IMR-90 (cell line): ENCODE measurements around the gene OR10G2. TPM values are rescaled to one million over a fixed set of nuclear protein-coding genes. Genes with fewer than 3 reads are reported as not detected.

Experiments used
- ATAC-seq: fragments of 200-7000 bp; cut with Tn5 transposase; 2 replicates; pipeline ENCODE4 v1.9.1; 2020; ENCODE audit warnings: low read depth, mild to moderate bottlenecking, moderate library complexity
- BruUV-seq: library from RNA; stranded (reverse); fragments of 400-500 nt; replicated peaks from 2 replicates; lab custom pipeline; 2021; lab: Mats Ljungman, UMichigan
- CTCF ChIA-PET: fragments of 300-600 bp; formaldehyde crosslinking; extraction: SDS; loops from one replicate; lab custom pipeline; 2021; ENCODE audit warnings: antibody characterized with exemption; lab: Yijun Ruan, JAX
- POLR2A ChIA-PET: fragments of 300-600 bp; sonication (Branson Sonifier 250); formaldehyde crosslinking; loops from one replicate; lab custom pipeline; 2022; ENCODE audit warnings: antibody characterized with exemption; ENCODE audit not compliant: unreplicated experiment; lab: Charles Lee
- DNase-seq: peaks from one replicate; pipeline ENCODE4 v3.0.0; 2013
- H2AFZ ChIP-seq: replicated peaks from 2 replicates; pipeline ENCODE3; 2013; ENCODE audit warnings: low read length, mild to moderate bottlenecking; ENCODE audit not compliant: poor library complexity
- H2AK5ac ChIP-seq: 2 replicates; pipeline ENCODE4 v1.6.1; 2013; ENCODE audit warnings: low read depth, low read length, inconsistent platforms
- H2AK9ac ChIP-seq: replicated peaks from 2 replicates; pipeline ENCODE3; 2013; ENCODE audit warnings: mild to moderate bottlenecking, low read depth, low read length, moderate library complexity; ENCODE audit not compliant: poor library complexity
- H2BK120ac ChIP-seq: 2 replicates; pipeline ENCODE4 v1.6.1; 2013; ENCODE audit warnings: low read depth, low read length, inconsistent platforms
- H2BK15ac ChIP-seq: 3 replicates; pipeline ENCODE4 v1.6.1; 2013; ENCODE audit warnings: low read depth, low read length, inconsistent platforms
- H2BK20ac ChIP-seq: 2 replicates; pipeline ENCODE4 v1.6.1; 2013; ENCODE audit warnings: low read depth, mild to moderate bottlenecking, inconsistent platforms, low read length, moderate library complexity
- H2BK5ac ChIP-seq: 2 replicates; pipeline ENCODE4 v1.6.1; 2013; ENCODE audit warnings: mild to moderate bottlenecking, low read depth, low read length, inconsistent platforms; ENCODE audit not compliant: poor library complexity, severe bottlenecking
- H3K14ac ChIP-seq: replicated peaks from 2 replicates; pipeline ENCODE4 v1.6.1; 2013; ENCODE audit warnings: low read depth, low read length, inconsistent platforms
- H3K18ac ChIP-seq: 2 replicates; pipeline ENCODE4 v1.6.1; 2013; ENCODE audit warnings: low read depth, low read length, control low read depth
- H3K23ac ChIP-seq: 2 replicates; pipeline ENCODE4 v1.6.1; 2013; ENCODE audit warnings: low read depth, low read length, inconsistent platforms
- H3K27ac ChIP-seq: 2 replicates; pipeline ENCODE4 v1.5.1; 2013; ENCODE audit warnings: mild to moderate bottlenecking, control low read depth, low read length; ENCODE audit not compliant: insufficient read depth
- H3K27me3 ChIP-seq: 2 replicates; pipeline ENCODE4 v1.6.1; 2013; ENCODE audit warnings: low read length; ENCODE audit not compliant: control insufficient read depth, insufficient read depth
- H3K36me3 ChIP-seq: 2 replicates; pipeline ENCODE4 v1.6.1; 2013; ENCODE audit warnings: low read length, mixed read lengths; ENCODE audit not compliant: control insufficient read depth, insufficient read depth
- H3K4ac ChIP-seq: 2 replicates; pipeline ENCODE4 v1.6.1; 2013; ENCODE audit warnings: low read depth, low read length, inconsistent platforms
- H3K4me1 ChIP-seq: 2 replicates; pipeline ENCODE4 v1.6.1; 2013; ENCODE audit warnings: low read length, mixed read lengths; ENCODE audit not compliant: control insufficient read depth, insufficient read depth
- H3K4me2 ChIP-seq: 2 replicates; pipeline ENCODE4 v1.6.1; 2013; ENCODE audit warnings: low read depth, mild to moderate bottlenecking, control low read depth, low read length, moderate library complexity
- H3K4me3 ChIP-seq: 2 replicates; pipeline ENCODE4 v1.5.1; 2013; ENCODE audit warnings: low read depth, mild to moderate bottlenecking, control low read depth, low read length, moderate library complexity; ENCODE audit not compliant: insufficient read depth
- H3K56ac ChIP-seq: 2 replicates; pipeline ENCODE4 v1.6.1; 2013; ENCODE audit warnings: low read length, inconsistent platforms; ENCODE audit not compliant: insufficient read depth; ENCODE audit errors: extremely low read depth
- H3K79me1 ChIP-seq, 2 experiments: 2 replicates each; pipeline ENCODE4 v1.6.1; 2013; ENCODE audit warnings: low read length in 2 of 2, inconsistent platforms in 1 of 2, low read depth in 1 of 2
- H3K9ac ChIP-seq: 2 replicates; pipeline ENCODE4 v1.6.1; 2013; ENCODE audit warnings: low read depth, low read length, control low read depth
- H3K9me1 ChIP-seq: 2 replicates; pipeline ENCODE4 v1.6.1; 2013; ENCODE audit warnings: low read length, inconsistent platforms; ENCODE audit not compliant: insufficient read depth
- H3K9me3 ChIP-seq: 2 replicates; pipeline ENCODE4 v1.6.1; 2013; ENCODE audit warnings: low read length; ENCODE audit not compliant: control insufficient read depth, insufficient read depth
- H4K20me1 ChIP-seq: 2 replicates; pipeline ENCODE4 v1.6.1; 2013; ENCODE audit warnings: low read length, inconsistent platforms; ENCODE audit not compliant: insufficient read depth
- H4K5ac ChIP-seq: 2 replicates; pipeline ENCODE4 v1.6.1; 2013; ENCODE audit warnings: mild to moderate bottlenecking, low read depth, low read length, control low read depth
- H4K8ac ChIP-seq, 2 experiments: 2 replicates each; pipeline ENCODE4 v1.6.1; 2013; ENCODE audit warnings: low read depth in 2 of 2, low read length in 2 of 2, control low read depth in 1 of 2, inconsistent platforms in 1 of 2
- H4K91ac ChIP-seq: 2 replicates; pipeline ENCODE4 v1.6.1; 2013; ENCODE audit warnings: low read depth, low read length, inconsistent platforms; ENCODE audit not compliant: insufficient read depth
- BHLHE40 ChIP-seq: fragments of 150-350 bp; IDR thresholded peaks from 2 replicates; pipeline ENCODE4 v1.6.1; 2016; ENCODE audit warnings: mild to moderate bottlenecking, low read depth, low read length
- CEBPB ChIP-seq: IDR thresholded peaks from 2 replicates; pipeline ENCODE4 v1.6.1; 2012; ENCODE audit warnings: low read depth, low read length, improper control_type of control experiment
- CHD1 ChIP-seq: IDR thresholded peaks from 2 replicates; pipeline ENCODE4 v1.6.1; 2012; ENCODE audit warnings: low read depth, low read length, improper control_type of control experiment
- CTCF ChIP-seq: conservative IDR thresholded peaks from 2 replicates; pipeline ENCODE4 v1.5.1; 2012; ENCODE audit warnings: mild to moderate bottlenecking, low read depth, low read length, improper control_type of control experiment
- FOS ChIP-seq: fragments of 150-350 bp; IDR thresholded peaks from 2 replicates; pipeline ENCODE4 v1.6.1; 2016; ENCODE audit warnings: low read depth, low read length
- MAFK ChIP-seq: IDR thresholded peaks from 2 replicates; pipeline ENCODE4 v1.6.1; 2012; ENCODE audit warnings: low read depth, low read length, improper control_type of control experiment
- MAZ ChIP-seq: IDR thresholded peaks from 2 replicates; pipeline ENCODE4 v1.6.1; 2012; ENCODE audit warnings: low read depth, mild to moderate bottlenecking, low read length, improper control_type of control experiment, moderate library complexity, borderline replicate concordance
- MXI1 ChIP-seq: IDR thresholded peaks from 2 replicates; pipeline ENCODE4 v1.6.1; 2012; ENCODE audit warnings: low read depth, mild to moderate bottlenecking, low read length, moderate library complexity, borderline replicate concordance
- NFE2L2 ChIP-seq: fragments of 150-350 bp; IDR thresholded peaks from 2 replicates; pipeline ENCODE4 v1.6.1; 2016; ENCODE audit warnings: low read depth, mild to moderate bottlenecking, low read length
- POLR2A ChIP-seq: IDR thresholded peaks from 2 replicates; pipeline ENCODE4 v1.6.1; 2012; ENCODE audit warnings: mild to moderate bottlenecking, low read depth, low read length
- RAD21 ChIP-seq: IDR thresholded peaks from 2 replicates; pipeline ENCODE4 v1.6.1; 2012; ENCODE audit warnings: low read length, improper control_type of control experiment
- RCOR1 ChIP-seq: IDR thresholded peaks from 2 replicates; pipeline ENCODE4 v1.6.1; 2012; ENCODE audit warnings: mild to moderate bottlenecking, low read length, improper control_type of control experiment; ENCODE audit not compliant: insufficient replicate concordance
- RFX5 ChIP-seq: IDR thresholded peaks from 2 replicates; pipeline ENCODE4 v1.8.0; 2012; ENCODE audit warnings: low read depth, mild to moderate bottlenecking, low read length, moderate library complexity
- SMC3 ChIP-seq: fragments of 150-350 bp; IDR thresholded peaks from 2 replicates; pipeline ENCODE4 v1.6.1; 2016; ENCODE audit warnings: low read depth, mild to moderate bottlenecking, antibody characterized with exemption, low read length, moderate library complexity
- WGBS, 2 experiments: methylation state at CpG; one replicate each; pipeline versions ENCODE4 v1.1.5 to v1.1.7; 2013; ENCODE audit warnings: missing lambda C conversion rate in 2 of 2; ENCODE audit not compliant: insufficient read length in 1 of 2; ENCODE audit errors: extremely low coverage in 2 of 2; 5-methylcytosine and 5-hydroxymethylcytosine counted together
- dilution Hi-C: fragments of 300-500 bp; cut with HindIII; formaldehyde crosslinking; loops from one replicate; pipeline ENCODE4 v1.14.3; 2018; ENCODE audit warnings: low sequenced_read_pairs; ENCODE audit not compliant: unreplicated experiment
- in situ Hi-C: fragments of 300-500 bp; cut with MboI; formaldehyde crosslinking; loops from 3 replicates; pipeline ENCODE4 v1.14.3; 2019; ENCODE audit warnings: low sequenced_read_pairs, inconsistent platforms, mixed read lengths
- intact Hi-C: fragments of 100-400 bp; cut with micrococcal nuclease; formaldehyde crosslinking; loops from 2 replicates; pipeline ENCODE4 v1.10.0; 2022
- polyA plus RNA-seq, 3 experiments: library from polyadenylated mRNA; depleted of rRNA; stranded (reverse); fragments of >200 nt; gene quantifications; 2 replicates each; pipeline ENCODE4 v1.2.3, GENCODE V29; 2012; ENCODE audit warnings: low replicate concordance in 1 of 3
- total RNA-seq: library from RNA; depleted of rRNA; stranded (reverse); fragments of >200 nt; gene quantifications from 2 replicates; pipeline ENCODE4 v1.2.3, GENCODE V29; 2012
- TF ChIP-seq, protein P1 (sequence below): fragments of 150-350 bp; IDR thresholded peaks from 2 replicates; pipeline ENCODE4 v1.6.1; 2016; ENCODE audit warnings: low read depth, mild to moderate bottlenecking, low read length, moderate library complexity, borderline replicate concordance
- TF ChIP-seq, protein P2 (sequence below): fragments of 150-350 bp; IDR thresholded peaks from 2 replicates; pipeline ENCODE4 v1.6.1; 2017; ENCODE audit warnings: mild to moderate bottlenecking, antibody characterized with exemption, low read length, low read depth

Gene OR10G2
- total and polyA plus RNA-seq, 2 of the 4 experiments (the other 2 are of a cell fraction) = not detected

GRCh38 chr14:21673718-21674117 is 39.0 kb upstream of the OR10G2 start, which contains the start of gene OR4E1:
OR4E1 (minus strand) TSS chr14:21673818; CDS start chr14:21670935, 2,883 bp downstream.
- H3K9me3 ChIP-seq = no peaks in the 10 kb centered on the region
- H3K27me3 ChIP-seq = no peaks in the 10 kb centered on the region
- no peaks in the 10 kb centered on the region for H3K9me1 ChIP-seq
- H3K56ac ChIP-seq = no peak within 1 kb of the TSS
- H4K91ac ChIP-seq = no peak within 1 kb of the TSS
- dilution Hi-C loops = no loop called here
- no peak within 1 kb of the TSS for H3K14ac ChIP-seq
- in situ Hi-C loops = no loop called here
- no peak within 1 kb of the TSS for H2AK9ac ChIP-seq
- no peak within 1 kb of the TSS for H3K4me3 ChIP-seq
- ChIA-PET CTCF (interaction anchor here (0.6 kb wide), 1 partner anchor 1805 kb away, joined by 4 read pairs; no protein-coding TSS in a partner anchor), POLR2A (no interaction called here)
- H4K5ac ChIP-seq = no peak within 1 kb of the TSS
- TF ChIP-seq NFE2L2 = no peak
- no peak for TF ChIP-seq POLR2A
- no peak for TF ChIP-seq SMC3
- TF ChIP-seq CHD1 = no peak
- no peak for TF ChIP-seq CEBPB
- TF ChIP-seq RFX5 = no peak
- no peak for TF ChIP-seq MAZ
- TF ChIP-seq RCOR1 = no peak
- no peak for TF ChIP-seq MXI1
- no peak for TF ChIP-seq RAD21
- TF ChIP-seq FOS = no peak
- TF ChIP-seq, protein P1, sequence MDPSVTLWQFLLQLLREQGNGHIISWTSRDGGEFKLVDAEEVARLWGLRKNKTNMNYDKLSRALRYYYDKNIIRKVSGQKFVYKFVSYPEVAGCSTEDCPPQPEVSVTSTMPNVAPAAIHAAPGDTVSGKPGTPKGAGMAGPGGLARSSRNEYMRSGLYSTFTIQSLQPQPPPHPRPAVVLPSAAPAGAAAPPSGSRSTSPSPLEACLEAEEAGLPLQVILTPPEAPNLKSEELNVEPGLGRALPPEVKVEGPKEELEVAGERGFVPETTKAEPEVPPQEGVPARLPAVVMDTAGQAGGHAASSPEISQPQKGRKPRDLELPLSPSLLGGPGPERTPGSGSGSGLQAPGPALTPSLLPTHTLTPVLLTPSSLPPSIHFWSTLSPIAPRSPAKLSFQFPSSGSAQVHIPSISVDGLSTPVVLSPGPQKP = no peak
- no peak for TF ChIP-seq MAFK
- TF ChIP-seq CTCF = no peak
- TF ChIP-seq BHLHE40 = no peak
- TF ChIP-seq, protein P2, sequence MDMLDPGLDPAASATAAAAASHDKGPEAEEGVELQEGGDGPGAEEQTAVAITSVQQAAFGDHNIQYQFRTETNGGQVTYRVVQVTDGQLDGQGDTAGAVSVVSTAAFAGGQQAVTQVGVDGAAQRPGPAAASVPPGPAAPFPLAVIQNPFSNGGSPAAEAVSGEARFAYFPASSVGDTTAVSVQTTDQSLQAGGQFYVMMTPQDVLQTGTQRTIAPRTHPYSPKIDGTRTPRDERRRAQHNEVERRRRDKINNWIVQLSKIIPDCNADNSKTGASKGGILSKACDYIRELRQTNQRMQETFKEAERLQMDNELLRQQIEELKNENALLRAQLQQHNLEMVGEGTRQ = no peak
- no peak within 1 kb of the TSS for H2BK20ac ChIP-seq
- H3K23ac ChIP-seq = no peak within 1 kb of the TSS
- H2BK5ac ChIP-seq = no peak within 1 kb of the TSS
- H3K27ac ChIP-seq = no peak within 1 kb of the TSS
- H2AK5ac ChIP-seq = no peak within 1 kb of the TSS
- BruUV-seq = no TSS peak
- WGBS, 2 experiments = no CpG with 5 or more reads among the region's 1 CpG
- ATAC-seq (no peak), DNase-seq (no peak)
- H3K36me3 ChIP-seq = no peaks in the 10 kb centered on the region
- H2BK15ac ChIP-seq = no peak within 1 kb of the TSS
- H4K20me1 ChIP-seq = no peaks in the 10 kb centered on the region
- intact Hi-C loops = no loop called here
- H3K4me2 ChIP-seq = no peak within 1 kb of the TSS
- H4K8ac ChIP-seq = no peak within 1 kb of the TSS
- no peak within 1 kb of the TSS for H2BK120ac ChIP-seq
- H3K9ac ChIP-seq = no peak within 1 kb of the TSS
- H3K79me1 ChIP-seq = no peaks in the 10 kb centered on the region
- no peaks in the 10 kb centered on the region for H3K4me1 ChIP-seq
- no peak within 1 kb of the TSS for H2AFZ ChIP-seq
- no peak within 1 kb of the TSS for H3K4ac ChIP-seq
- no peak within 1 kb of the TSS for H3K18ac ChIP-seq
